Tibial nerve (tissue), 4 donors: ENCODE data around the gene PRPSAP1.

Experiments
- EP300 ChIP-seq, 2 donors: sonication (generic); formaldehyde crosslinking; IDR thresholded peaks; one replicate each; pipeline ENCODE4 v1.6.1; 2017; ENCODE audit warnings: antibody characterized with exemption in 2 of 2, mild to moderate bottlenecking in 1 of 2
- POLR2A ChIP-seq, 2 donors: fragments of 450-650 bp; IDR thresholded peaks; one replicate each; pipeline ENCODE4 v1.6.1; 2017; ENCODE audit warnings: antibody characterized with exemption in 2 of 2, mild to moderate bottlenecking in 2 of 2, moderate library complexity in 2 of 2
- TF ChIP-seq, protein P1 (sequence below), 5 experiments: fragments of 200-600 bp in 3 of 5; fragments of 450-650 bp in 2 of 5; sonication (generic) in 3 of 5; IDR thresholded peaks; one replicate each; pipeline ENCODE4 v1.5.1; 2016 to 2019; ENCODE audit warnings: antibody characterized with exemption in 5 of 5, mild to moderate bottlenecking in 3 of 5, moderate library complexity in 2 of 5

DNA sequence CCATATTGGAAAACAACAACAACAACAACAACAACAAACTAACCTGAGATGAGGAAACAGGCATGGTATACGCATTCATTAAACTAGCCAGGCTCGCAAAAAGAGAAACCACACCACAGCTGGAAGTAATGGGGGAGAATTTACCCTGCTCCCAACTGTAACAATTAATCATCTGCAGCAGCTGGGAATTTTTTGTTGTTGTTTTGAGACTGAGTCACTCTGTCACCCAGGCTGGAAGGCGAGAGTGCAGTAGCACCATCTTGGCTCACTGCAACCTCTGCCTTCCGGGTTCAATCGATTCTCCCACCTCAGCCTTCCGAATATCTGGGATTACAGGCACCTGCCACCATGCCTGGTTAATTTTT is 16.3 kb downstream of the PRPSAP1 start:
- TF ChIP-seq POLR2A (IDR thresholded peaks at IDR 0.05) (no peak), EP300 (IDR thresholded peaks at IDR 0.05) (no peak)
- TF ChIP-seq, protein P1, sequence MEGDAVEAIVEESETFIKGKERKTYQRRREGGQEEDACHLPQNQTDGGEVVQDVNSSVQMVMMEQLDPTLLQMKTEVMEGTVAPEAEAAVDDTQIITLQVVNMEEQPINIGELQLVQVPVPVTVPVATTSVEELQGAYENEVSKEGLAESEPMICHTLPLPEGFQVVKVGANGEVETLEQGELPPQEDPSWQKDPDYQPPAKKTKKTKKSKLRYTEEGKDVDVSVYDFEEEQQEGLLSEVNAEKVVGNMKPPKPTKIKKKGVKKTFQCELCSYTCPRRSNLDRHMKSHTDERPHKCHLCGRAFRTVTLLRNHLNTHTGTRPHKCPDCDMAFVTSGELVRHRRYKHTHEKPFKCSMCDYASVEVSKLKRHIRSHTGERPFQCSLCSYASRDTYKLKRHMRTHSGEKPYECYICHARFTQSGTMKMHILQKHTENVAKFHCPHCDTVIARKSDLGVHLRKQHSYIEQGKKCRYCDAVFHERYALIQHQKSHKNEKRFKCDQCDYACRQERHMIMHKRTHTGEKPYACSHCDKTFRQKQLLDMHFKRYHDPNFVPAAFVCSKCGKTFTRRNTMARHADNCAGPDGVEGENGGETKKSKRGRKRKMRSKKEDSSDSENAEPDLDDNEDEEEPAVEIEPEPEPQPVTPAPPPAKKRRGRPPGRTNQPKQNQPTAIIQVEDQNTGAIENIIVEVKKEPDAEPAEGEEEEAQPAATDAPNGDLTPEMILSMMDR (IDR thresholded peaks at IDR 0.05), result no peak
